Left colon (tissue), 2 donors: Measurements from ENCODE around the gene RAB12. TPM values are rescaled to one million over a fixed set of nuclear protein-coding genes. Genes with fewer than 3 reads are reported as not detected.
"Not testable (repeated sequence)": the region's sequence is repeated elsewhere in the genome, so short reads cannot be mapped to it uniquely, and the experiment has no call there.

Source experiments
- ATAC-seq: fragments of 200-7000 bp; cut with Tn5 transposase; one replicate; pipeline ENCODE4 v1.9.1; 2020; ENCODE audit warnings: mild to moderate bottlenecking, moderate library complexity
- DNase-seq, 2 donors: peaks; one replicate each; pipeline ENCODE4 v3.0.0-alpha.2; 2020
- intact Hi-C, 2 donors: fragments of 100-400 bp; cut with DNase I in 1 of 2; cut with micrococcal nuclease in 1 of 2; formaldehyde crosslinking; loops; one replicate each; pipeline versions ENCODE4 v1.11.2 to v1.14.0; 2022; cut with DNase I, micrococcal nuclease
- total RNA-seq, 2 donors: library from RNA; stranded (reverse); fragmentation: NEBNext Ultra II Directional; extraction: Animal tissue kit (Norgen Biotek cat#: 25700); gene quantifications; one replicate each; pipeline ENCODE4 v1.2.1, GENCODE V29; 2021
- donor health status: DM: no; HTN: no; CAD: no.
- donor health status: DM: yes; HTN: yes; CAD: no.

The RAB12 gene
- total RNA-seq, 2 donors from 2014 or later = 15.8 to 17.4 TPM

DNA sequence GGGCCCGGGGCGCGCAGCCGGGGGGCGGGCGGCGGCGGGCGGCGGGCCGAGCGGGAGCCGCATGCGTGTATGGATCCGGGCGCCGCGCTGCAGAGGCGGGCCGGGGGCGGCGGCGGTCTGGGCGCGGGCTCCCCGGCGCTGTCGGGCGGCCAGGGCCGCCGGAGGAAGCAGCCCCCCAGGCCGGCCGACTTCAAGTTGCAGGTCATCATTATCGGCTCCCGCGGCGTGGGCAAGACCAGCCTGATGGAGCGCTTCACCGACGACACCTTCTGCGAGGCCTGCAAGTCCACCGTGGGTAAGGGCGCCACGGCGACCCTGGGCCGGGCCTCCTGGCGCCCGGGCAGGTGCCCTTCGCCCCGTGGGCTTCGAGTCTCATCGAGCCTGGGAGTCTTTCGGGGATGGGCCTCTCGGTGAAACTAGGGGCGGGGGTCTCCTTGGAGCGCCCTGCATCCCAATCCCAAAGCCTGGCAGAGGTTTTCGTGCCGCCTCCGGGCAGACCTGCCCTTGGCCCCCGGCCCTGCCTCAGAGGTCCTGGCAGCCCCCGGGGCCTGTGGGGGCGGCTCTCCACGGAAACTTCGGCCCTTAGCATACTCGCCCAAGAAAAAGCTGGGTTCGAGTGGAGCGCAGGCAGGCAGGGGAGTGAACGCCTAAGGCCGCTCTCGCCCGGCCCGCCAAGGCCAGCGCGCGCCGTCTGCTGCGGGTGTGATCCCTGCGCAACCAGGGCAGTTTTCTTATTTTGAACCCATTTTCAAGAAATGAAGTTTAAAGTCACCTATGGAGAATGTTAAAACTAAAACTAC, 622 bp downstream of the RAB12 start:
- intact Hi-C loops = no loop called here
- ATAC-seq = peak; percentile 45
- peak in 1 of 2 donors; percentile 42 for DNase-seq

DNA sequence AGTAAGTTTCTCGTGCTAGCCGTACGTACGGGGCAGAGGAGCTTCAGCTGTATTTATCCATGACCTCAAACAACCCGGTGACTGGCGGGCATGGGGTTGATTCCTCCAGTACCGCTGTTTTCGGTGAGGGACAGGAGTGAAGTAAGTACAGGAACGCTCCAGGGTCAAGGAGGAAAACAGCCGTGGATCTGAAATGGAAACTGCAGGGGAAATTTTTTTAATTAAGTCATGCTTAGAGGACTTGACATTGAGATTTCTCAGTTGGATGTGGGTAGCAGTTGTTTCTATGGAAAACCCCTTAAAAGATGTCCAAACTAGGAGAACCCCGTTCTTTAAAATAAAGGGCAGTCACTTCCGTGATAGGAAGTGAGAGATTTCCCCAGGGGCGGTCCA, 1.2 kb downstream of the RAB12 start:
- no peak for DNase-seq
- ATAC-seq = peak; percentile 23
- intact Hi-C loops = no loop called here

DNA sequence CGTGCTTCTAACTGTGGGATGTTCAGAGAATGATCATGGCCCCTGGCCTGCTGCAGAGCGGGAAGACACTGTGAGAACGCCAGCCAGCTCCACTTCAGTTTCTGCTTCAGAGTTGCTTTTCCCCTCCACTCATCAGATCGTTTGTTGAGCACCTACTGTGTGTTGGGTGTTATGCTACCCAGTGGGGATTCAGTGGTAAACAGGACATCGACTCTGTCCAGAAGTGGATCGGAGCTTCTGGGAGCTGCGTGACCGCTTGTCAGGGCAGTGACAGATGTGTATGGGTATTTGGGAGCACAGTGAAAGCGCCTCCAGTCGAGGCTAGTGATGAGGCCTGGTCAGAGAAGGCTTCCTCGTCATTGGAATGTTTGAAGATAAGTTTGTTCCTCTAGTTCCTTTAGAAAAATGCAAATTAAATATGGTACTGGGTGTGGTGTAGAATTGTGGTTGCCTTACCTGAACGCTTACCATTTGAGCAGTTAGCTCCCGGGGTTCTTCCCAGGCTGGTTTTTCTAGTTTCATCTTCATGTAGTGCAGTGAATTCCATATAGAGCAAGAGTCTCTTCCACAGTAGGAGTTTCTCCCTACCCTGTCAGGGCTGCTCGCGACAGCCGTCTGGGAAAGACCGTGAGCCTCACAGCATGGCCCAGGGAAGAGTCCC, 2.8 kb downstream of the RAB12 start:
- DNase-seq (no peak), ATAC-seq (no peak)
- intact Hi-C loops = no loop called here

DNA sequence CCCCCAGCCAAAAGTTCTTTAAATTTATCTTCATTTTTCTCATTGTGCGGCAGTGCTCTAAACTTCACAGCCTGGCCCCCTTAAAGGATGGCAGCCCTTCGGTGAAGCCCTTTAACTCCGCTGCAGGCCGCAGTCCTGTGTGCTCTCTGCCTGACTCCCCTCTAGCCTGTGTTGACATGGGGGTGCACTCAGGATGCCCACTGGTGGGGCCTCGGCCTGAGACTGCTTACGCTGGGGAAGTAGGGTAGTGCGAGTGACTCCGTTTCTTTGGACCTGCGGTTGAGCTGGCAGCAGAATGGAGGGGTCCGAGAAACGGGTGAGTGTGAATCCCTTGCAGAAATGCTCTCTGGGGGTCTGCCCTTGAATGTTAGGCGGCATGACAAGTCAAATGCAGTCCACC, 5.6 kb downstream of the RAB12 start:
- no peak for DNase-seq
- intact Hi-C loops = no loop called here
- ATAC-seq = no peak

DNA sequence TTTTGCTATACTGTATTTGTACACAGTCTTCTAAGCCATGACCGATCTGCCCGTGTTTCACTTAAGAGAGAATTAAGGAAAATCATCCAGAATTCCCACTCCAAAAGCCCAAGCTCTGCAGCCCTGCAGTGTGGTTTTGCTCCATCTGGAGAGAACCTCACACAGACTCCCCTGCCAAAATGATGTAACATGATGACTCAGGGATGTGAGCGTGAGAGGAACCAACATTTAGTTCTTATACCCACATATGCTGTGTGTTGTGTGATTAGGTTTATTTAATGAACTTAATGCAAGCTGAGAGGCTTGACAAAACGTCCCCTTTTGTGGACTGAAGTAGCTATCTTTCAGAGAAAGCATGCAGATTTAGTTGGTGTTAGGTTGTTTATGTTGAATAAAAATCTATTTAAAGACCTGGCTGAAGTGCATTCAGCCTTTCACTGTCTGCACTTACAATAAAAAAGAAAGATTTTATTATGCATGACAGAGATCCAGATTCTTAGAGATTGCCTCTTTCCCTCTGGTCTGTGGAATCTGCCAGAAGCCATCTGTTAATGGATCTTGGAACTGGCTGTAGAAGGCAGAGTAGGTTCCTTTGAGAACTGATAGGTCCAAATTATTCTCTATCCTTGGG, 6.3 kb downstream of the RAB12 start:
- no peak for ATAC-seq
- intact Hi-C loops = no loop called here
- DNase-seq = peak in 1 of 2 donors; percentile 30

DNA sequence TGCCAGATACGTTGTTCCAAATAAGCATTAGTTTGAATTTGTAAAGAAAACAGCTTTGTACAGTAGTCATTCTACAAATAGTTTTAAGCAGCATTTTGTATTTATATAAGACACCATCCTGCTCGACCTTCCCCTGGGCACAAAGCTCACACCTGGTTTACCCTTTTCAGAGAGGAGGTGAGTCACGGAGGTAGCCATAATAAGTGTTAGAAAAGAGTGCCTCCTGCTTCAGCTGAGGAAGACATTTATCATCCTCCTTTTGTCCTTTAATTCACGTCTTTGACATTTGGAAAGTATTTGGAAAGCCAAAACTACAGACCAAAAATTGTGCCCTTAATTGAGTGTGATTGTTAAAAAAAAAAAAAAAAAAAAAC, 6.8 kb downstream of the RAB12 start:
- no peak for ATAC-seq
- no peak for DNase-seq
- intact Hi-C loops = no loop called here

DNA sequence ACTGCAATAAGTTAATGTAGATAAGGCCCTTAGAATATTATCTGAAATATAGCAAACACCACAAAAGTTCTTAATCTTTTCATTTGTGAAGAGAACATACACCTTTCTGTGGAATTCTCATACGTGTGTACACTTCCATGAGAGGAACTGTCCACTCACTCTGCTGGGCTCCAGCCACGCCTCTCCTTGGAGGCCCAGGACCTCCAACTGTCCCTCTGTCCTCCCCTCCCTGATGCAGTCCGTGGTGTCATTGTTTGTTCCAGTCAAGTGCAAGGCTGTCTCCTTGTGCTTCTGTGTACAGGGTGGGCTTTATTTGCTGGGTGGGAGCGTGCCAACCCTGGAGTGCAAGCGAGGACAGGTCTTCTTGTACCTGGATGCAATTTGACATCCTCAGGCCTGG, 8.7 kb downstream of the RAB12 start:
- intact Hi-C loops = no loop called here
- no peak for DNase-seq
- ATAC-seq = no peak

DNA sequence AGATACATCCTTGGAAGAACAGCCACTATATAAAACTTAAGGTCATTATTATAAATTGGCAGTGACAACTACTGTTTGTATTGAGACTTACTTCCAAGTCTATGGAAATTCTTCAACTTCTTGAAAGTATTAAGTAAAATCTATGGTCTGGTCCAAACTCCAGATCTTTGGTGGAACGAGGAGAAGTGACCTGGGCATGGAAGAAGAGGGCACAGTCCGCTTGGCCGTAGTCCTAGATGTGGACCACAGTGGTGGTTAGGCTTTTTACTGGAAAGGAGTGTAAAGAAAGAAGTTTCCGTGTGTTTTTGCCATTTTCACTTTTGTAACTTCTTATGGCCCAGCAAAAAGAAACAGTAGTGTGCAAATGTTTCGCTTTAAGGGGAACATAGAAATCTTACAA, 9.8 kb downstream of the RAB12 start:
- DNase-seq (no peak), ATAC-seq (no peak)
- intact Hi-C loops = no loop called here

DNA sequence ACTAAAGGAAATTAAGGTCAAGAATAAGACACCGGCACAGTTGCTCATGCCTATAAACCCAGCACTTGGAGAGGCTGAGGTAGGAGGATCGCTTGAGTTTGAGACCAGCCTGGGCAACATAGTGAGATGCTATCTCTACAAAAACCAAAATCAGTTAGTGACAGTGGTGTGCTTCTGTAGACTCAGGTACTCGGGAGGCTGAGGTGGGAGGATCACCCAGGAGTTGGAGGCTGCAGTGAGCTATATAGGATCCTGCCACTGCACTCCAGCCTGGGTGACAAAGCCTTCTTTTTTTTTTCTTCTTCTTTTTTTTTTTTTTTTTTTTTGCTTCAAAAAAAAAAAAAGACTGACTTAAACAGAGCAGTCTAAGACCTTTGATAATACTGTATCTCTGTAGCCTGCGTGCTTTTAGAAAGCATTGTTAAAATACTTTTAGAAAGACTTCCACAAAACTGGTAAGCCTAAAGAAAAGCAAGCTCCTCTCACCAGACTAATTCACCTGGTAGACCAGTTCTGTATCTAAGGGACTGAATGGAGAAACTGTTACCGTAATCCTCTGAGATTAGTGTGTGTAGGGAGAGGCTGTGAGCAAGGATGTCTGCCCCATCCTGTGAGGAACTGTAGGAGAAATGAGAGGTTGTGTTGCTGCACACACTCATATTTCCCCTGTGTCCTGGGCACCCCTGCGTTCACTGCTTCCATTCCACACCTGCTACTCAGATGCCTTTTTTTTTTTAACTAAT, 10.8 kb downstream of the RAB12 start:
- intact Hi-C loops = no loop called here
- ATAC-seq = no peak
- no peak for DNase-seq

DNA sequence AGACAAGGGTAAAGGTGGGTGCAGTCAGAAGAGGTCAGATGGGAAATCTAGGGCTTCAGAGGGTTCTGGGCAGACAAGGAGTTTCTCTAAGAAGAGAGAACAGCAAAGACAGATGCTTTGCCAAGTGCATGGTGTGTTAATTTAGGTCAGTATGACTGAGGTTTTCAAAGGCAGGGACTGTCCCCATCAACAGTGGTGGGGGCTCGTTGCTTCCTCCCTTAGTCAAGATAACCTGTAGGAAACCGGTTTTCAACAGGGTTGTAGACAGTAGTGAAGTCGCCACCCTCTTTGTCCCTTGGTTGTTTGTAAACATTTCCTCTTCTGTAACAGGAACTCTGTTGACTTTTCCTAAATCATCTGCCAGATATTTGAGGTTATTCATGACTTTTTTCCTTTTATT, 11.6 kb downstream of the RAB12 start:
- intact Hi-C loops = no loop called here
- ATAC-seq (no peak), DNase-seq (no peak)

DNA sequence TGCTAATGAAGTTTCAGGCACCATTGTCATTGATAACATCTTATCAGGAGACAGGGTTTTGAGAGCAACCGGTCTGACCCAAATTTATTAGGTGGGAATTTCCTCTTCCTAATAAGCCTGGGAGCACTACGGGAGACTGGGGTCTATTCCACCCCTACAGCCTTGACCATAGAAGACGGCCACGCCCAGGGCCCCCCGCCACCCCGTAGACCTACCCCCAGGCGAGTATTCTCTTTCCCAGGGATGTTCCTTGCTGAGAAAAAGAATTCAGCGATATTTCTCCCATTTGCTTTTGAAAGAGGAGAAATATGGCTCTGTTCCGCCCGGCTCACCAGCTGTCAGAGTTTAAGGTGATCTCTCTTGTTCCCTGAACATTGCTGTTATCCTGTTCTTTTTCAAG, 13.4 kb downstream of the RAB12 start:
- ATAC-seq, intact Hi-C loops, DNase-seq: not testable (repeated sequence)

DNA sequence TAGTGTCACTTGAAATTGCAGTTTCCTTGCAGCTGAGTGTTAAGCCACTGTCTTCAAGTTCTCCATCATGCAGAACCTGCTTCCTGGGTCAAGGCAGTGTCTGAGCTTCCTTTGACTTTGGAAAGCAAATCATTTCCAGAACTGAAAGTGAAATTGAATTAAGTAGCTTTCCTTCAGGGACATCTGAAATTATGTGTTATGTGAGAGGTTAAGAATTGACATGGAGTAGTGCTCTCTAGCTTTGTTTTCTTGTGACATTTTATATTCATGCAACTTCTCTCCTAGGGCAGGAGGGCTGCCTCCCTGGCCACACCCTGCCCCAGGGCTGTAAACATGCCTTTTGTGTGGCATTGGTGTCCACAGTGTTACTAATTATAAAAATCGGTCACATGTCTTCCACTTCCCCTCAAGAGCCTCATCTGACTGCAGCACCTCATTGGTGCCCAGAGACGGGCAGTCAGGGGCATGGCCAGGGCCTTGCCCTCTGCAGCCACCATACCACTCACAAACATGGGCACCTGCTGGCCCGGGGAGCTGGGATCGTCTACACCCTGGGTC, 14.4 kb downstream of the RAB12 start:
- DNase-seq (no peak), ATAC-seq (peak; percentile 74)
- intact Hi-C loops = no loop called here

DNA sequence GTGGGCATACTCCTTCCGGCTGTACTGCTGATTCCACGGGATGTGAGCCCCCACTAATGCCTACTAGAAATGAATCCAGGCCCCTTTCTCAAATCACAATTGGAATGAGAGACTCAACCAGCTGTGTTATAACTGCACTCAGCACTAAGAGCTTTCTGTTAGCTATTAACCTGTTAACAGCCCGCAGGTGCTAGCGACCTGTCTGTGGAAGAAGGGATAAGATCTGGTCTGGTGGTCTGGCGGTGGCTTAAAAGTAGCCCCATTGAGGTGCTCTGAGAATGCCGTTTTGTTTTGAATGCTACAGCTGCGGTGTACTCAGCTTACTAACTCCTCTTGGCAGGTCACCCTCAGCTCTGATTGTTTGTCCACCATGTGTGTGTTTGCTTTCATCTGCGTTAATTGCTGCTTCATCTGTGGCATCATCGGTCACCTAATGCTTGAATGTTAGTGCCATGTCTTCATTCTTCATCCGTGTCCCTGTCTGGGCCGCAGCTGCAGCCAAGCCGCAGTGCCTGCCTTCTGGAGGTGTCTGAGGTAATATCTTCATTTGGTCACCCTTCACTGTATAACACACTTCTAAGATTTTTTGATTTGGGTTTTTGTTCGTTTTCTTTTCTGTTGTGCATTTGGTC, 16.3 kb downstream of the RAB12 start:
- ATAC-seq (no peak), DNase-seq (no peak)
- intact Hi-C loops = no loop called here

DNA sequence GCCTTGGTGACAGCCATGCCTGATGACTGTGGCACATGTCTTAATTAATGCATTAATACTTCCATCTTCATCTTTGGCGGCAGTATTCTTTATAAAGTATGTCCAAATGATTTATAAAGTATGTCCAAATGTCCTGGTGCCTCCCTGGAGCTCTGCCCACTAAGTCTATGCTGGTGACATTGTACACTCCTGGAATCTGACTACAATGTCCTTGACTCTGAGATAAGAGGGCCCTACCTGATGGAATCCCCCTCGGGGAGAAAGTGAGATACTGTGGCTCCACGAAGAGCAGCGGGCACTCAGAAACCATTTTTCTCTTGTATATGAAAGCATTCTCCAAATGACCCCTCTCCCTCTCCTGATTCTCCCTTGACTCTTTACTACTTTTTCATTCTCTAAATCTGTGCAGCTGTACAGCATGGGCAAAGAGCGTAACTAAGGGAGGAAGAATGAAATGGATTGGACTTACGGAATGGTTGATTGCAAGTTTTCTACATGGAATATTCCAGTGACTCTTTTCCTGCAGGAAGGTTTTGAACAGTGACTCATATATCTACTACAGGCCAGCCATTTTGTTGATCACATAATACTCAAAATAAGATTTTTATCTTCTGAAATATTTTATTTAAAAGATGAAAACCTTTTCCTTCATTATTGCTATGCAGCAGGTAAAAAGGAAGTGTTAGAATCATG, 17.3 kb downstream of the RAB12 start:
- intact Hi-C loops = no loop called here
- DNase-seq (no peak), ATAC-seq (no peak)

DNA sequence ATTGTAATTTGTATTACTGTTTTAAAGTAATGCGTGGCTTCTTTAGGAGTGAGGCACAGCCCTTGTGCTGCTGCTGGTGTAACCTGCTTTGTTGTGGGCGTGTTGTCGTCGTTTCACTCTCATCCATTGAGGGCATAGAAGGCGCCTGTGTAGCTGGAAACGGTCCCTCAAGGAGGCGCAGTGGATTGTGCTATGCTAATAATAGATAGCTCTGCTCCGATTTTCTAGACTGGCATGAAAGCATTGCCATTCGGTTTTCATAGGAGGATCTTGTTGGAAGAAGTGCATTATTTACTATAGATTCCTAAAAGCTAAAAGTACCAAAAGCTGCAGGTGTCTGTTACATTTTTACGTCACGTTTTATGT, 17.9 kb downstream of the RAB12 start:
- ATAC-seq (no peak), DNase-seq (no peak)
- intact Hi-C loops = no loop called here

DNA sequence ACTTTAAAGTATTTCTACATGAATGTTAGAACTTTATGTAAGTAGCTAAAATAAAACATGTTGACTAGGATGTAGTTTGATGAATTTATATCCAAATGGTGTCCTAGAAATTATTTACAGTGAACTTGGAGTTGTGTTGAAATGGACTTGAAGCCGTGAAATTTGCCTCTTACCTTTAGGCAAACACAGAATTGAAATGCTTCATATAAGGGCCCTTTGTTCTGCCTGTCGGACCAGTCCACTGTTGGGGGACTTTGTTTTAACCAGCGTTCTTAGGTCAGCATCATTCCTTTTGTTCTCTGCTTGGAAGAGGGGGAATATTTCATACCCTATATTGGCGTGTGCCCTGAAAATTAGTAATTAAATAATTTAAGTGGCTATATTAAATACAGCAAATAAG, 18.3 kb downstream of the RAB12 start:
- ATAC-seq = no peak
- DNase-seq = no peak
- intact Hi-C loops = no loop called here

DNA sequence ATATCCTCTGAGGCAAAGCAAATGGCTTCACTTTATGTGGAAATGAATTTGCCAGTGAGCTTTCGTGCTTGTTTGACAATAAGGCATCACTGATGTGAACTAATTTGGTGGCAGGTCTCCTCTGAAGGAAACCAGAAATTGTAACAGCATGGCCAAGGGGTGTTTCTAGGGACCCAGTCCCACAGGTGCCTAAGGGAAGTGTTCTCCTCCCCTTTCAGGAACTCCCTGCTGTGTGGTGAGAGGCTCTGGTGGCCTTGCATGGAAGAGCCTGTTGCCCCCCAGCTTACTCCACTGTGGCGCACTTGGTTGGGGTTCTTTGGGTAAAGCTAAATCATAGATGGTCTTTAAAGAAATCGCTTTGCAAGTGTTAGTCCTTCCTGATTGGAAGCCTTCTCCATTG, 20.4 kb downstream of the RAB12 start:
- ATAC-seq (no peak), DNase-seq (no peak)
- intact Hi-C loops = no loop called here

DNA sequence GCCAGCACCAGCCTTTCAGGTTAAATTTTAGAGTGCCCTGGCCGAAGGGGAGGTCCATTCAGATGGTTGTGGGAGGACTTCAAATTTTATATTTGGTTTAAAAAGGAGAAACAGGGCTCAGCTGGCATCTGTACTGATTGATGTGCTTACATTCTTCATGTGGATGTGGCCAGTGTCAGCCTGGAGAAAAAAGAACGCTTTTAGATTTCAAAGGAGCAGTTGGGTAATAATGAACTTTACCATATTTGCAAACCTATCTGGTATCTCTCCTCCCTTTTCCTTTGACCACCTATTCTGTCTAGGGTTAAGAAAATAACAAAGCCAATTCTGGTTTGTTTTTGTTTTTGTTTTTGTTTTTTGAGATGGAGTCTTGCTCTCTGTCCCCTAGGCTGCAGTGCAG, 21.3 kb downstream of the RAB12 start:
- ATAC-seq (no peak), DNase-seq (no peak)
- intact Hi-C loops = no loop called here
